HCT116 (cell line): ENCODE results near the gene HTR3A. TPM values are rescaled to one million over a fixed set of nuclear protein-coding genes. Genes with fewer than 3 reads are reported as not detected.

Source experiments
- ATAC-seq: fragments of 200-7000 bp; cut with Tn5 transposase; 2 replicates; pipeline ENCODE4 v1.9.1; 2020; ENCODE audit warnings: mild to moderate bottlenecking, moderate library complexity
- BruUV-seq: library from RNA; stranded (reverse); fragments of 400-500 nt; replicated peaks from 2 replicates; lab custom pipeline; 2021; lab: Mats Ljungman, UMichigan
- CTCF ChIA-PET: fragments of 300-600 bp; sonication (Branson Sonifier 250); formaldehyde crosslinking; loops from one replicate; lab custom pipeline; 2021; ENCODE audit warnings: antibody characterized with exemption; lab: Charles Lee
- POLR2A ChIA-PET: fragments of 300-600, 350-600 bp; sonication (Branson Sonifier 250); formaldehyde crosslinking; loops from one replicate; lab custom pipeline; 2021; ENCODE audit warnings: antibody characterized with exemption; lab: Charles Lee
- RAD21 ChIA-PET, 2 experiments: fragments of 300-600 bp; sonication (Branson Sonifier 250); formaldehyde crosslinking; loops; one replicate each; lab custom pipeline; 2023; ENCODE audit warnings: low total read pairs in 2 of 2; ENCODE audit not compliant: uncharacterized antibody in 2 of 2, unreplicated experiment in 2 of 2, low non-redundant PET in 1 of 2; lab: Charles Lee
- DNase-seq: peaks from one replicate; pipeline ENCODE4 v3.0.0-alpha.2; 2010; ENCODE audit warnings: low read depth, low spot score
- H2AFZ ChIP-seq: fragments of 200-600 bp; shearing (Covaris generic), sonication (generic); 2 replicates; pipeline ENCODE4 v1.6.1; 2017; ENCODE audit warnings: low read depth, mixed run types, mixed read lengths, antibody characterized with exemption, low read length; ENCODE audit not compliant: poor library complexity, severe bottlenecking
- H3K27ac ChIP-seq: 2 replicates; pipeline ENCODE4 v1.5.1; 2012; ENCODE audit warnings: low read depth, low read length
- H3K27me3 ChIP-seq: fragments of 200-600 bp; sonication (generic); 2 replicates; pipeline ENCODE4 v1.6.1; 2016; ENCODE audit warnings: mixed run types, low read length, mixed read lengths; ENCODE audit not compliant: insufficient read depth
- H3K36me3 ChIP-seq, 2 experiments: fragments of 200-500 bp in 1 of 2; fragments of 200-600 bp in 1 of 2; sonication (Bioruptor generic) in 1 of 2; sonication (generic) in 1 of 2; 2 replicates each; pipeline versions ENCODE4 v1.5.1 to v1.6.1; 2014 to 2016; ENCODE audit warnings: low read length in 2 of 2, inconsistent platforms in 1 of 2, mixed read lengths in 1 of 2, mixed run types in 1 of 2; ENCODE audit not compliant: insufficient read depth in 2 of 2, control insufficient read depth in 1 of 2
- H3K4me1 ChIP-seq, 2 experiments: fragments of 200-600 bp in 1 of 2; sonication (generic) in 1 of 2; 2 replicates each; pipeline versions ENCODE4 v1.5.1 to v1.6.1; 2012 to 2017; ENCODE audit warnings: low read length in 2 of 2, inconsistent platforms in 1 of 2, mild to moderate bottlenecking in 1 of 2, mixed read lengths in 1 of 2, mixed run types in 1 of 2, moderate library complexity in 1 of 2; ENCODE audit not compliant: insufficient read depth in 2 of 2, control insufficient read depth in 1 of 2
- H3K4me2 ChIP-seq: fragments of 200-600 bp; sonication (generic); 2 replicates; pipeline ENCODE4 v1.6.1; 2017; ENCODE audit warnings: mixed run types, low read length, mixed read lengths
- H3K4me3 ChIP-seq, 2 experiments: fragments of 200-600 bp in 1 of 2; sonication (generic) in 1 of 2; replicated peaks in 1 of 2; 2 replicates each; pipeline ENCODE4 v1.5.1; 2011 to 2016; ENCODE audit warnings: low read length in 2 of 2, control low read depth in 1 of 2, low read depth in 1 of 2, mild to moderate bottlenecking in 1 of 2, mixed read lengths in 1 of 2, mixed run types in 1 of 2
- H3K79me2 ChIP-seq: fragments of 200-600 bp; sonication (generic); 2 replicates; pipeline ENCODE4 v1.6.1; 2017; ENCODE audit warnings: mild to moderate bottlenecking, mixed run types, low read length, moderate library complexity, mixed read lengths; ENCODE audit not compliant: insufficient read depth
- H3K9ac ChIP-seq: fragments of 200-600 bp; sonication (generic); 2 replicates; pipeline ENCODE4 v1.6.1; 2016; ENCODE audit warnings: low read length, mixed read lengths
- H3K9me2 ChIP-seq: fragments of 200-600 bp; sonication (generic), shearing (Covaris generic); 2 replicates; pipeline ENCODE4 v1.6.1; 2017; ENCODE audit warnings: mixed run types, mild to moderate bottlenecking, moderate library complexity; ENCODE audit not compliant: insufficient read depth
- H3K9me3 ChIP-seq, 2 experiments: fragments of 200-500 bp in 1 of 2; fragments of 200-600 bp in 1 of 2; sonication (Bioruptor generic) in 1 of 2; sonication (generic) in 1 of 2; 2 replicates each; pipeline ENCODE4 v1.6.1; 2014 to 2017; ENCODE audit warnings: low read length in 2 of 2, mixed read lengths in 2 of 2, inconsistent platforms in 1 of 2, low read depth in 1 of 2, mild to moderate bottlenecking in 1 of 2, mixed run types in 1 of 2, moderate library complexity in 1 of 2; ENCODE audit not compliant: control insufficient read depth in 1 of 2, insufficient read depth in 1 of 2
- H4K20me1 ChIP-seq: fragments of 200-600 bp; sonication (generic), shearing (Covaris generic); 2 replicates; pipeline ENCODE4 v1.6.1; 2017; ENCODE audit warnings: mixed run types, mild to moderate bottlenecking, moderate library complexity; ENCODE audit not compliant: insufficient read depth
- CEBPB ChIP-seq: IDR thresholded peaks from 2 replicates; pipeline ENCODE4 v1.6.1; 2012; ENCODE audit warnings: low read depth
- EGR1 ChIP-seq: IDR thresholded peaks from 2 replicates; pipeline ENCODE4 v1.6.1; 2012; ENCODE audit warnings: low read depth
- ELF1 ChIP-seq: IDR thresholded peaks from 2 replicates; pipeline ENCODE4 v1.6.1; 2012; ENCODE audit warnings: low read depth, borderline replicate concordance
- EZH2 ChIP-seq: fragments of 200-600 bp; sonication (generic); IDR thresholded peaks from 2 replicates; pipeline ENCODE4 v1.6.1; 2017; ENCODE audit warnings: antibody characterized with exemption, mixed run types
- FOSL1 ChIP-seq: IDR thresholded peaks from 2 replicates; pipeline ENCODE4 v1.6.1; 2012; ENCODE audit warnings: low read depth
- SIN3A ChIP-seq: IDR thresholded peaks from 2 replicates; pipeline ENCODE4 v1.6.1; 2012; ENCODE audit warnings: low read depth
- SRF ChIP-seq: IDR thresholded peaks from 2 replicates; pipeline ENCODE4 v1.6.1; 2012; ENCODE audit warnings: low read depth
- ZBTB33 ChIP-seq: IDR thresholded peaks from 2 replicates; pipeline ENCODE4 v1.6.1; 2011; ENCODE audit warnings: mild to moderate bottlenecking, low read length, moderate library complexity; ENCODE audit not compliant: insufficient replicate concordance; ENCODE audit errors: extremely low read depth
- ZFX ChIP-seq: fragments of 450-650 bp; IDR thresholded peaks from 2 replicates; pipeline ENCODE4 v1.6.1; 2017
- ZNF274 ChIP-seq: fragments of 200-500 bp; sonication (Bioruptor generic); IDR thresholded peaks from 2 replicates; pipeline ENCODE4 v1.6.1; 2014; ENCODE audit warnings: mild to moderate bottlenecking, low read depth, low read length, inconsistent platforms
- intact Hi-C: fragments of 100-400 bp; cut with micrococcal nuclease; formaldehyde crosslinking; loops from 2 replicates; pipeline ENCODE4 v1.10.0; 2022
- total RNA-seq: library from RNA; stranded (reverse); gene quantifications from one replicate; pipeline ENCODE4 v1.2.1, GENCODE V29; 2021; ENCODE audit not compliant: unreplicated experiment

Gene HTR3A
- total RNA-seq, 1 experiment from 2014 or later = 0.12 TPM

- H3K27me3 ChIP-seq = peaks cover 40% of the 10 kb centered on the region
- DNase-seq = no peak
- RAD21 ChIA-PET = interaction anchor here in 1 of 2 experiments (0.6 kb wide), 1 partner anchor 72 kb away, joined by 4 read pairs; no protein-coding TSS in a partner anchor
- no peak for TF ChIP-seq ZFX
- TF ChIP-seq SRF = no peak
- no peak for TF ChIP-seq SIN3A
- TF ChIP-seq ELF1 = no peak
- TF ChIP-seq ZBTB33 = no peak
- no peak for TF ChIP-seq CEBPB
- TF ChIP-seq ZNF274 = no peak
- TF ChIP-seq EGR1 = no peak
- TF ChIP-seq FOSL1 = no peak
- TF ChIP-seq EZH2 = no peak
- TF ChIP-seq, all 23 proteins: peak for 0
- Histone ChIP-seq H3K27ac (no peak overlapping the region), H2AFZ (no peak overlapping the region), H3K9ac (no peak overlapping the region), H3K4me1 (no peaks in the 10 kb centered on the region), H3K4me3 (no peak overlapping the region), H3K79me2 (no peaks in the 10 kb centered on the region), H3K36me3 (no peaks in the 10 kb centered on the region), H3K4me2 (no peak overlapping the region), H3K9me3 (no peaks in the 10 kb centered on the region), H4K20me1 (no peaks in the 10 kb centered on the region), H3K9me2 (no peaks in the 10 kb centered on the region)
- intact Hi-C loops = no loop called here
- ChIA-PET POLR2A (no interaction called here), CTCF (no interaction called here)
- ATAC-seq = no peak
- no TSS peak for BruUV-seq
Observed at GRCh38 chr11:114027391-114027790, 52.5 kb downstream of the HTR3A start.
